GM12878 (cell line): ENCODE measurements around the gene BRAT1. TPM values are rescaled to one million over a fixed set of nuclear protein-coding genes. Genes with fewer than 3 reads are reported as not detected.

ENCODE experiments used
- ATAC-seq: fragments of 200-7000 bp; cut with Tn5 transposase; 3 replicates; pipeline ENCODE4 v1.9.1; 2020; ENCODE audit warnings: mild to moderate bottlenecking, moderate library complexity
- BruUV-seq: library from RNA; stranded (reverse); fragments of 400-500 nt; replicated peaks from 2 replicates; lab custom pipeline; 2021; lab: Mats Ljungman, UMichigan
- CTCF ChIA-PET: fragments of 300-600 bp; sonication (Branson Sonifier 250); formaldehyde crosslinking; extraction: SDS; loops from one replicate; lab custom pipeline; 2021; ENCODE audit warnings: inconsistent platforms; lab: Yijun Ruan, JAX
- POLR2A ChIA-PET: fragments of 350-600 bp; formaldehyde crosslinking; extraction: SDS; loops from one replicate; lab custom pipeline; 2021; ENCODE audit warnings: inconsistent platforms; lab: Charles Lee
- RAD21 ChIA-PET: fragments of 300-600 bp; sonication (Branson Sonifier 250); formaldehyde crosslinking; loops from one replicate; lab custom pipeline; 2023; ENCODE audit warnings: antibody characterized with exemption; ENCODE audit not compliant: unreplicated experiment; lab: Charles Lee
- SMC1A ChIA-PET: fragments of 300-600 bp; sonication (Branson Sonifier 250); formaldehyde crosslinking; loops from one replicate; lab custom pipeline; 2023; ENCODE audit not compliant: unreplicated experiment, uncharacterized antibody; lab: Charles Lee
- DNase-seq: peaks from one replicate; pipeline ENCODE4 v3.0.0-alpha.2; 2011; ENCODE audit warnings: low read depth, low spot score
- FAIRE-seq: peaks from 3 replicates; lab custom pipeline; 2011; peaks lifted over from hg19 to GRCh38; lab: Jason Lieb, UNC
- H2AFZ ChIP-seq: 2 replicates; pipeline ENCODE4 v1.6.0; 2011; ENCODE audit warnings: low read depth, low read length, control low read depth; ENCODE audit not compliant: control insufficient read depth
- H3K27ac ChIP-seq: 2 replicates; pipeline ENCODE4 v1.5.1; 2011; ENCODE audit warnings: control low read depth; ENCODE audit not compliant: control insufficient read depth, insufficient read depth
- H3K27me3 ChIP-seq, 2 experiments: replicated peaks in 1 of 2; 2 replicates each; pipeline versions ENCODE4 v1.6.0 to v1.6.1; 2011; ENCODE audit warnings: low read length in 1 of 2; ENCODE audit not compliant: control insufficient read depth in 2 of 2, insufficient read depth in 2 of 2
- H3K36me3 ChIP-seq, 2 experiments: 2 replicates each; pipeline ENCODE4 v1.5.1; 2011; ENCODE audit warnings: low read length in 1 of 2; ENCODE audit not compliant: control insufficient read depth in 2 of 2, insufficient read depth in 2 of 2
- H3K4me1 ChIP-seq: 2 replicates; pipeline ENCODE4 v1.6.1; 2011; ENCODE audit warnings: mild to moderate bottlenecking, low read length, moderate library complexity, mixed read lengths; ENCODE audit not compliant: control insufficient read depth, insufficient read depth
- H3K4me2 ChIP-seq: 2 replicates; pipeline ENCODE4 v1.6.0; 2011; ENCODE audit warnings: control low read depth; ENCODE audit not compliant: control insufficient read depth, insufficient read depth
- H3K4me3 ChIP-seq: fragments of 200-600 bp; sonication (generic); 2 replicates; pipeline ENCODE4 v1.5.1; 2016
- H3K79me2 ChIP-seq: 2 replicates; pipeline ENCODE4 v1.6.0; 2011; ENCODE audit warnings: low read length; ENCODE audit not compliant: control insufficient read depth, insufficient read depth
- H3K9ac ChIP-seq: 2 replicates; pipeline ENCODE4 v1.8.0; 2011; ENCODE audit warnings: low read length, control low read depth, mixed read lengths; ENCODE audit not compliant: control insufficient read depth, insufficient read depth
- H3K9me3 ChIP-seq: replicated peaks from 3 replicates; pipeline ENCODE4 v1.5.1; 2011; ENCODE audit warnings: mild to moderate bottlenecking, low read length; ENCODE audit not compliant: control insufficient read depth, insufficient read depth
- H4K20me1 ChIP-seq: 2 replicates; pipeline ENCODE4 v1.6.0; 2011; ENCODE audit not compliant: control insufficient read depth, insufficient read depth
- SMARCA5 ChIP-seq: fragments of 450-650 bp; IDR thresholded peaks from 2 replicates; pipeline ENCODE4 v1.6.1; 2017; ENCODE audit warnings: mild to moderate bottlenecking
- WGBS: methylation state at CpG from one replicate; pipeline ENCODE4 v1.1.6; 2016; ENCODE audit warnings: low lambda C conversion rate; ENCODE audit not compliant: insufficient replicate concordance, insufficient coverage; ENCODE audit errors: missing lambda C conversion rate; 5-methylcytosine and 5-hydroxymethylcytosine counted together
- in situ Hi-C: fragments of 300-500 bp; cut with MboI; formaldehyde crosslinking; loops from 9 replicates; pipeline ENCODE4 v1.14.3; 2018; ENCODE audit warnings: mixed read lengths
- intact Hi-C: fragments of 100-400 bp; cut with micrococcal nuclease; formaldehyde crosslinking; loops from one replicate; pipeline ENCODE4 v1.14.2; 2022; ENCODE audit not compliant: unreplicated experiment
- polyA plus RNA-seq, 11 experiments: library from polyadenylated mRNA; depleted of rRNA in 4 of 11; unstranded in 6 of 11; stranded (reverse) in 5 of 11; fragments of >200 nt; fragmentation: Nextera tagmentation in 4 of 11; fragmentation: Illumina TruSeq in 1 of 11; extraction: Ambion mirVana in 4 of 11; extraction: Trizol in 1 of 11; gene quantifications; 1 replicate in 1 of 11; 2 replicates in 10 of 11; pipeline versions ENCODE4 v1.2.1 to v1.2.3, GENCODE V29; 2011 to 2016; ENCODE audit warnings: inconsistent platforms in 2 of 11, missing spikeins in 2 of 11, low read depth in 1 of 11
- total RNA-seq, 4 experiments: library from RNA; depleted of rRNA in 3 of 4; stranded (reverse); fragments of >200 nt in 3 of 4; fragmentation: Illumina TruSeq in 1 of 4; extraction: Trizol in 1 of 4; gene quantifications; 2 replicates each; pipeline versions ENCODE4 v1.2.1 to v1.2.3, GENCODE V29; 2013 to 2021
- TF ChIP-seq, protein P1 (sequence below): fragments of 450-650 bp; formaldehyde crosslinking; IDR thresholded peaks from 2 replicates; pipeline ENCODE4 v1.5.0; 2022; ENCODE audit warnings: mild to moderate bottlenecking, missing genetic modification characterization

BRAT1 gene
- total and polyA plus RNA-seq, 10 of the 15 experiments (the other 5 are each of a cell fraction or from before 2014, with no cell fraction given), result 0.13 to 53.3 (median 16.0) TPM

DNA sequence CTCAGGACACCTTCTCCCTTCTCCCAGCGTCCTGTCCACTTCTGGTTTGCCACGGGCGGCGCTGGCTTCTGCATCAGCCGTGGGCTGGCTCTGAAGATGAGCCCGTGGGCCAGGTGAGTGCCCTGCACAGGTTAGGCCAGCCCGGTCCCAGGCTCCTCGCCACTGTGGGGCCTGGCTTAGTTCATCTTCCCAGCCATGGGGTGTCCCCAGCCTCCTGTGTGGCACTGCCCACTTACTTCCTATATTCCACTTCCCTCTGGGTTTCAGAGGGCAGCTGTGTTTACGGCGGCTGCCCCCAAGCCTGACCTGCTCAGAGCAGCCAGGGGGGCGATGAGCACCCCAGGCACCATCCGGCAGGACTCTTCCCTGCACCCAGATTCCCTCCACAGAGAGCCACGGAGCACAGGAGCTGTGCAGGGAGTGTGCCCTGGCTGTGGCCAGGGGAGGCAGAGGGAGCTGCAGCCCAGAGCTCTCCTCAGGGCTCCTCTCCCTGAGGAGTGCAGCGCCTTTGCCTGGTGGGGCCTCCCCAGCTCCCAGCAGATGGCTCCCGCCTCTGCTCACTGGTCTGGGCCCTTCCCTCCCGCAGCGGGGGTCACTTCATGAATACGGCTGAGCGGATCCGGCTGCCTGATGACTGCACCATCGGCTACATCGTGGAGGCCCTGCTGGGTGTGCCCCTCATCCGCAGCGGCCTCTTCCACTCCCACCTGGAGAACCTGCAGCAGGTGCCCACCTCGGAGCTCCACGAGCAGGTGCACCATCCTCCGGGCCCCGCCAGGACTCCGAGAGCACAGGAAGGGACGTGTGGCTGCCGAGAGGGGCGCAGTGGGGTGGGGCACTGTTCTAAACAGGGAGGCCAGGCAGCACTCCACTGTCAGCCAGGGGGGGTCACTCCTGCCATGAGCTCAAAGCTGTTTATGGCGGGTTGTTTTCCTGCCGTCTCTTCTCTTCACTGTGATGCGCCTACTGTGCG is 29.4 kb downstream of the BRAT1 start:
- POLR2A ChIA-PET, result no interaction called here
- TF ChIP-seq, protein P1, sequence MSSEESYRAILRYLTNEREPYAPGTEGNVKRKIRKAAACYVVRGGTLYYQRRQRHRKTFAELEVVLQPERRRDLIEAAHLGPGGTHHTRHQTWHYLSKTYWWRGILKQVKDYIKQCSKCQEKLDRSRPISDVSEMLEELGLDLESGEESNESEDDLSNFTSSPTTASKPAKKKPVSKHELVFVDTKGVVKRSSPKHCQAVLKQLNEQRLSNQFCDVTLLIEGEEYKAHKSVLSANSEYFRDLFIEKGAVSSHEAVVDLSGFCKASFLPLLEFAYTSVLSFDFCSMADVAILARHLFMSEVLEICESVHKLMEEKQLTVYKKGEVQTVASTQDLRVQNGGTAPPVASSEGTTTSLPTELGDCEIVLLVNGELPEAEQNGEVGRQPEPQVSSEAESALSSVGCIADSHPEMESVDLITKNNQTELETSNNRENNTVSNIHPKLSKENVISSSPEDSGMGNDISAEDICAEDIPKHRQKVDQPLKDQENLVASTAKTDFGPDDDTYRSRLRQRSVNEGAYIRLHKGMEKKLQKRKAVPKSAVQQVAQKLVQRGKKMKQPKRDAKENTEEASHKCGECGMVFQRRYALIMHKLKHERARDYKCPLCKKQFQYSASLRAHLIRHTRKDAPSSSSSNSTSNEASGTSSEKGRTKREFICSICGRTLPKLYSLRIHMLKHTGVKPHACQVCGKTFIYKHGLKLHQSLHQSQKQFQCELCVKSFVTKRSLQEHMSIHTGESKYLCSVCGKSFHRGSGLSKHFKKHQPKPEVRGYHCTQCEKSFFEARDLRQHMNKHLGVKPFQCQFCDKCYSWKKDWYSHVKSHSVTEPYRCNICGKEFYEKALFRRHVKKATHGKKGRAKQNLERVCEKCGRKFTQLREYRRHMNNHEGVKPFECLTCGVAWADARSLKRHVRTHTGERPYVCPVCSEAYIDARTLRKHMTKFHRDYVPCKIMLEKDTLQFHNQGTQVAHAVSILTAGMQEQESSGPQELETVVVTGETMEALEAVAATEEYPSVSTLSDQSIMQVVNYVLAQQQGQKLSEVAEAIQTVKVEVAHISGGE, result no peak
- no peak for TF ChIP-seq SMARCA5
- H3K79me2 ChIP-seq, result no peaks in the 10 kb centered on the region
- intact Hi-C loops, result no loop called here
- in situ Hi-C loops, result no loop called here
- ATAC-seq, result no peak
- no peaks in the 10 kb centered on the region for H3K9me3 ChIP-seq
- WGBS, result 75% methylated on average over 33 of the region's 36 CpGs
- no peak overlapping the region for H3K9ac ChIP-seq
- H2AFZ ChIP-seq, result no peak overlapping the region
- no peak for DNase-seq
- RAD21 ChIA-PET, result interaction anchor here (0.8 kb wide), 1 partner anchor 173 kb away, joined by 3 read pairs; no protein-coding TSS in a partner anchor
- no peak overlapping the region for H3K4me2 ChIP-seq
- H3K27me3 ChIP-seq, result peaks cover 0 to 6% of the 10 kb centered on the region in 2 experiments; a peak in 3 of 4 replicates
- CTCF ChIA-PET, result no interaction called here
- H3K4me1 ChIP-seq, result peaks cover 43% of the 10 kb centered on the region
- no TSS peak for BruUV-seq
- no peaks in the 10 kb centered on the region for H4K20me1 ChIP-seq
- H3K4me3 ChIP-seq, result no peak overlapping the region
- no peak overlapping the region for H3K27ac ChIP-seq
- FAIRE-seq, result no peak
- SMC1A ChIA-PET, result interaction anchor here (0.5 kb wide), 1 partner anchor 53 kb away, joined by 3 read pairs; no protein-coding TSS in a partner anchor
- H3K36me3 ChIP-seq, result no peaks in the 10 kb centered on the region
